K562 (cell line): ENCODE data around the gene CA7. TPM values are rescaled to one million over a fixed set of nuclear protein-coding genes. Genes with fewer than 3 reads are reported as not detected.

Experiments
- ATAC-seq: fragments of 200-7000 bp; cut with Tn5 transposase; 3 replicates; pipeline ENCODE4 v1.9.1; 2020; ENCODE audit warnings: moderate library complexity
- BruUV-seq: library from RNA; stranded (reverse); fragments of 400-500 nt; replicated peaks from 2 replicates; lab custom pipeline; 2021; lab: Mats Ljungman, UMichigan
- CTCF ChIA-PET: fragments of 300-600 bp; formaldehyde crosslinking; extraction: SDS; loops from one replicate; lab custom pipeline; 2021; ENCODE audit warnings: low intra/inter-chr PET ratio; lab: Yijun Ruan, JAX
- POLR2A ChIA-PET: fragments of 300-600, 350-650 bp; sonication (Branson Sonifier 250); formaldehyde crosslinking; extraction: SDS; loops from one replicate; lab custom pipeline; 2021; ENCODE audit warnings: antibody characterized with exemption, inconsistent platforms; lab: Yijun Ruan, JAX
- DNase-seq, 4 experiments: peaks; one replicate each; pipeline versions ENCODE4 v3.0.0 to v3.0.0-alpha.2; 2011 to 2018; ENCODE audit warnings: low spot score in 3 of 4, mixed read lengths in 3 of 4; ENCODE audit errors: extremely low read depth in 1 of 4
- FAIRE-seq: peaks from 2 replicates; lab custom pipeline; 2011; peaks lifted over from hg19 to GRCh38; lab: Jason Lieb, UNC
- H2AFZ ChIP-seq: 2 replicates; pipeline ENCODE4 v1.6.0; 2011; ENCODE audit warnings: low read depth, low read length, control low read depth, inconsistent platforms
- H3K27ac ChIP-seq: fragments of 200-600 bp; 3 replicates; pipeline ENCODE4 v1.8.0; 2011; ENCODE audit warnings: low read depth, mild to moderate bottlenecking, control low read depth, inconsistent platforms, low read length, moderate library complexity, mixed read lengths; ENCODE audit errors: extremely low read depth
- H3K27me3 ChIP-seq, 2 experiments: fragments of 300-600 bp in 1 of 2; 2 replicates in 1 of 2; 3 replicates in 1 of 2; pipeline versions ENCODE4 v1.6.0 to v1.8.0; 2011; ENCODE audit warnings: inconsistent platforms in 2 of 2, low read length in 2 of 2, mild to moderate bottlenecking in 1 of 2, mixed read lengths in 1 of 2, moderate library complexity in 1 of 2; ENCODE audit not compliant: control insufficient read depth in 2 of 2, insufficient read depth in 2 of 2
- H3K36me3 ChIP-seq: fragments of 300-600 bp; 3 replicates; pipeline ENCODE4 v1.8.0; 2011; ENCODE audit warnings: mild to moderate bottlenecking, low read length, inconsistent platforms; ENCODE audit not compliant: control insufficient read depth, insufficient read depth
- H3K4me1 ChIP-seq, 2 experiments: fragments of 200-600 bp in 1 of 2; replicated peaks in 1 of 2; 2 replicates in 1 of 2; 3 replicates in 1 of 2; pipeline versions ENCODE4 v1.5.1 to v1.8.0; 2011; ENCODE audit warnings: inconsistent platforms in 2 of 2, low read length in 2 of 2, mild to moderate bottlenecking in 1 of 2, mixed read lengths in 1 of 2, moderate library complexity in 1 of 2; ENCODE audit not compliant: control insufficient read depth in 2 of 2, insufficient read depth in 2 of 2
- H3K4me2 ChIP-seq: 2 replicates; pipeline ENCODE4 v1.6.1; 2011; ENCODE audit warnings: low read length, control low read depth, inconsistent platforms, mixed read lengths; ENCODE audit not compliant: insufficient read depth
- H3K4me3 ChIP-seq: fragments of 200-600 bp; sonication (generic), shearing (Covaris generic); 2 replicates; pipeline ENCODE4 v1.5.1; 2016; ENCODE audit warnings: control low read depth, inconsistent platforms
- H3K79me2 ChIP-seq: fragments of 200-600 bp; 3 replicates; pipeline ENCODE4 v1.8.0; 2011; ENCODE audit warnings: low read length, inconsistent platforms; ENCODE audit not compliant: control insufficient read depth, insufficient read depth
- H3K9ac ChIP-seq, 2 experiments: 2 replicates each; pipeline versions ENCODE4 v1.6.0 to v1.6.1; 2011; ENCODE audit warnings: low read depth in 2 of 2, low read length in 2 of 2, control low read depth in 1 of 2, inconsistent platforms in 1 of 2, mild to moderate bottlenecking in 1 of 2, mixed read lengths in 1 of 2; ENCODE audit not compliant: insufficient read depth in 1 of 2
- H3K9me1 ChIP-seq: one replicate; pipeline ENCODE4 v1.6.0; 2011; ENCODE audit warnings: inconsistent platforms, mild to moderate bottlenecking, low read length, moderate library complexity; ENCODE audit not compliant: control insufficient read depth, insufficient read depth
- H3K9me3 ChIP-seq: replicated peaks from 2 replicates; pipeline ENCODE4 v1.5.1; 2011; ENCODE audit warnings: low read depth, low read length, inconsistent platforms; ENCODE audit not compliant: control insufficient read depth, insufficient read depth
- H4K20me1 ChIP-seq: replicated peaks from 2 replicates; pipeline ENCODE4 v1.6.1; 2011; ENCODE audit warnings: low read length, inconsistent platforms, mixed read lengths; ENCODE audit not compliant: control insufficient read depth, insufficient read depth
- BACH1 ChIP-seq: fragments of 200-800 bp; sonication (Bioruptor generic); IDR thresholded peaks from 2 replicates; pipeline ENCODE4 v1.6.1; 2016; ENCODE audit warnings: missing genetic modification characterization, missing compliant biosample characterization
- CAMTA2 ChIP-seq: fragments of 250-450 bp; sonication (Bioruptor Pico); conservative IDR thresholded peaks from 2 replicates; pipeline ENCODE4 v1.5.1; 2022
- CHD4 ChIP-seq: fragments of 200-600 bp; sonication (generic); IDR thresholded peaks from 3 replicates; pipeline ENCODE4 v1.6.1; 2012; ENCODE audit warnings: low read depth, mild to moderate bottlenecking, mixed read lengths, low read length, inconsistent platforms; ENCODE audit not compliant: insufficient read depth, insufficient replicate concordance, poor library complexity, severe bottlenecking
- FUS ChIP-seq: fragments of 200-400 bp; formaldehyde crosslinking; optimal IDR thresholded peaks from 2 replicates; pipeline ENCODE3; 2017; ENCODE audit warnings: low read depth, low read length
- HDAC8 ChIP-seq: fragments of 450-650 bp; IDR thresholded peaks from 2 replicates; pipeline ENCODE4 v1.6.1; 2016; ENCODE audit warnings: mild to moderate bottlenecking, missing genetic modification characterization, moderate library complexity, missing compliant biosample characterization
- HNRNPUL1 ChIP-seq: fragments of 200-400 bp; formaldehyde crosslinking; IDR thresholded peaks from 2 replicates; pipeline ENCODE4 v1.6.1; 2017; ENCODE audit warnings: low read length
- MTA3 ChIP-seq: fragments of 450-650 bp; formaldehyde crosslinking; IDR thresholded peaks from 2 replicates; pipeline ENCODE4 v1.6.1; 2017; ENCODE audit warnings: mild to moderate bottlenecking, borderline replicate concordance
- MYBL2 ChIP-seq, 2 experiments: fragments of 450-650 bp in 1 of 2; sonication (generic) in 1 of 2; formaldehyde crosslinking in 1 of 2; IDR thresholded peaks; 2 replicates each; pipeline versions ENCODE4 v1.6.1 to v1.8.1; 2017 to 2022; ENCODE audit warnings: borderline replicate concordance in 1 of 2, inconsistent platforms in 1 of 2, low read depth in 1 of 2, mild to moderate bottlenecking in 1 of 2, missing genetic modification reagents in 1 of 2, moderate library complexity in 1 of 2
- NR2F6 ChIP-seq: fragments of 450-650 bp; formaldehyde crosslinking; IDR thresholded peaks from 2 replicates; pipeline ENCODE4 v1.4.0; 2020; ENCODE audit warnings: mild to moderate bottlenecking
- OTX1 ChIP-seq: fragments of 450-650 bp; formaldehyde crosslinking; IDR thresholded peaks from 2 replicates; pipeline ENCODE4 v1.4.0; 2022; ENCODE audit warnings: mild to moderate bottlenecking
- POLR2A ChIP-seq: fragments of 450-650 bp; conservative IDR thresholded peaks from 2 replicates; pipeline ENCODE4 v1.6.1; 2016
- RNF219 ChIP-seq: fragments of 250-450 bp; sonication (Bioruptor Pico); IDR thresholded peaks from 2 replicates; pipeline ENCODE4 v1.5.0; 2022; ENCODE audit warnings: mild to moderate bottlenecking
- SETDB1 ChIP-seq: IDR thresholded peaks from one replicate; pipeline ENCODE4 v1.6.1; 2012; ENCODE audit warnings: low read length, control low read depth, inconsistent platforms
- TRIM25 ChIP-seq: fragments of 450-650 bp; IDR thresholded peaks from 2 replicates; pipeline ENCODE4 v1.7.0; 2016; ENCODE audit warnings: borderline replicate concordance
- ZBTB1 ChIP-seq: sonication (generic); formaldehyde crosslinking; IDR thresholded peaks from 2 replicates; pipeline ENCODE4 v1.8.1; 2023; ENCODE audit warnings: missing genetic modification reagents, low read depth, mild to moderate bottlenecking, borderline replicate concordance
- ZBTB26 ChIP-seq: fragments of 450-650 bp; formaldehyde crosslinking; IDR thresholded peaks from 2 replicates; pipeline ENCODE4 v1.4.0; 2022; ENCODE audit warnings: missing genetic modification characterization
- ZFP30 ChIP-seq: fragments of 250-450 bp; sonication (Bioruptor Pico); IDR thresholded peaks from 2 replicates; pipeline ENCODE4 v1.8.0; 2022; ENCODE audit warnings: moderate library complexity, mild to moderate bottlenecking, inconsistent platforms, borderline replicate concordance
- ZNF217 ChIP-seq: sonication (generic); formaldehyde crosslinking; IDR thresholded peaks from 2 replicates; pipeline ENCODE4 v1.8.0; 2022; ENCODE audit warnings: mild to moderate bottlenecking, missing genetic modification reagents
- ZNF707 ChIP-seq: fragments of 250-450 bp; sonication (Bioruptor Pico); conservative IDR thresholded peaks from 2 replicates; pipeline ENCODE4 v1.8.0; 2022; ENCODE audit warnings: inconsistent platforms, mild to moderate bottlenecking, moderate library complexity
- whole genome bisulfite sequencing: fragments of 100-300 bp; shearing (Covaris generic); methylation state at CpG from one replicate; pipeline ENCODE4 v1.1.6; 2016; ENCODE audit warnings: low coverage, mixed read lengths; ENCODE audit not compliant: insufficient coverage; ENCODE audit errors: missing lambda C conversion rate; 5-methylcytosine and 5-hydroxymethylcytosine counted together
- in situ Hi-C: fragments of 300-500 bp; cut with MboI; formaldehyde crosslinking; loops from 4 replicates; pipeline ENCODE4 v1.15.0; 2018; ENCODE audit warnings: inconsistent platforms, mixed read lengths
- intact Hi-C: fragments of 100-400 bp; cut with micrococcal nuclease; formaldehyde crosslinking; loops from 2 replicates; pipeline ENCODE4 v1.14.2; 2022
- polyA plus RNA-seq, 8 experiments: library from polyadenylated mRNA; depleted of rRNA in 4 of 8; stranded (reverse) in 5 of 8; unstranded in 3 of 8; fragments of >200 nt; fragmentation: Nextera tagmentation in 2 of 8; fragmentation: Illumina TruSeq in 1 of 8; extraction: Ambion mirVana in 2 of 8; extraction: Trizol in 1 of 8; gene quantifications; 2 replicates each; pipeline versions ENCODE4 v1.2.1 to v1.2.3, GENCODE V29; 2011 to 2014; ENCODE audit warnings: inconsistent platforms in 1 of 8, missing spikeins in 1 of 8
- total RNA-seq, 7 experiments: library from RNA; depleted of rRNA in 6 of 7; stranded (reverse); fragments of >200 nt in 6 of 7; fragmentation: Illumina TruSeq in 2 of 7; extraction: Trizol in 2 of 7; gene quantifications; 2 replicates each; pipeline versions ENCODE4 v1.2.1 to v1.2.3, GENCODE V29; 2011 to 2021; ENCODE audit warnings: low replicate concordance in 1 of 7

Gene CA7
- total and polyA plus RNA-seq, 9 of the 15 experiments (the other 6 are each of a cell fraction or from before 2014, with no cell fraction given): 0.03 to 0.07 (median 0.05) TPM; not detected in 5

GRCh38 chr16:66846831-66847230, 2.6 kb downstream of the CA7 start:
- DNase-seq (peak in 1 of 4 experiments; percentile 4), ATAC-seq (no peak), FAIRE-seq (no peak)
- no peaks in the 10 kb centered on the region for H3K36me3 ChIP-seq
- no TSS peak for BruUV-seq
- intact Hi-C loops (no loop called here), in situ Hi-C loops (no loop called here)
- H3K4me3 ChIP-seq: no peak overlapping the region
- no peaks in the 10 kb centered on the region for H3K9me1 ChIP-seq
- POLR2A ChIA-PET: interaction anchor here (0.7 to 1.0 kb wide), 3 partner anchors 9 to 17 kb away, joined by 3 read pairs; partner anchors contain the start of gene NAE1
- H3K27ac ChIP-seq: no peak overlapping the region
- CTCF ChIA-PET: interaction anchor here (0.7 kb wide), 1 partner anchor 14 kb away, joined by 3 read pairs; no protein-coding TSS in a partner anchor
- no peak overlapping the region for H3K9ac ChIP-seq
- H3K4me1 ChIP-seq: peaks cover 12 to 22% of the 10 kb centered on the region in 2 experiments; a peak in 3 of 5 replicates
- H3K27me3 ChIP-seq: peaks cover 18 to 20% of the 10 kb centered on the region in 2 experiments; a peak in 4 of 5 replicates
- no peaks in the 10 kb centered on the region for H3K79me2 ChIP-seq
- H3K9me3 ChIP-seq: no peaks in the 10 kb centered on the region
- H4K20me1 ChIP-seq: 0 out of 2 replicates have a peak, but pooled peaks cover 4% of the 10 kb centered on the region
- WGBS: 34% methylated on average over 6 of the region's 6 CpGs
- no peak overlapping the region for H3K4me2 ChIP-seq
- H2AFZ ChIP-seq: no peak overlapping the region
- no peak for TF ChIP-seq CAMTA2
- TF ChIP-seq NR2F6: no peak
- no peak for TF ChIP-seq MYBL2 (IDR thresholded peaks at IDR 0.05; ENCODE audit: low read depth)
- TF ChIP-seq MYBL2 (CRISPR knock-in tag; IDR thresholded peaks at IDR 0.05; ENCODE audit: borderline replicate concordance): no peak
- no peak for TF ChIP-seq BACH1 (tag)
- TF ChIP-seq ZNF217 (CRISPR knock-in tag): no peak
- TF ChIP-seq ZBTB1 (CRISPR knock-in tag): no peak
- TF ChIP-seq HDAC8 (tag): no peak
- no peak for TF ChIP-seq CHD4
- TF ChIP-seq MTA3: no peak
- TF ChIP-seq FUS: no peak
- no peak for TF ChIP-seq OTX1 (CRISPR knock-in tag)
- TF ChIP-seq SETDB1: no peak
- TF ChIP-seq HNRNPUL1: no peak
- no peak for TF ChIP-seq ZNF707 (CRISPR knock-in tag)
- TF ChIP-seq RNF219: no peak
- TF ChIP-seq ZBTB26: no peak
- TF ChIP-seq POLR2A: no peak
- no peak for TF ChIP-seq ZFP30 (CRISPR knock-in tag)
- TF ChIP-seq TRIM25: no peak
